ENCODE results near the gene MTMR3.

GRCh38 chr22:29872989-29873388, 10.0 kb upstream of the MTMR3 start:
- TF ChIP-seq RAD21 (IDR thresholded peaks at IDR 0.05; ENCODE audit: low read length) (no peak), FOXJ3 (CRISPR knock-in tag; IDR thresholded peaks at IDR 0.05) (no peak), CTCF (IDR thresholded peaks at IDR 0.05) (no peak), PBX3 (IDR thresholded peaks at IDR 0.05) (no peak), TCF12 (IDR thresholded peaks at IDR 0.05) (no peak), JUND (IDR thresholded peaks at IDR 0.05) (no peak), FOXM1 (IDR thresholded peaks at IDR 0.05; ENCODE audit: low read depth) (no peak), REST (IDR thresholded peaks at IDR 0.05; ENCODE audit: low read depth, low read length) (no peak), ZBTB33 (IDR thresholded peaks at IDR 0.05; ENCODE audit: borderline replicate concordance, low read depth) (no peak), POLR2AphosphoS5 (IDR thresholded peaks at IDR 0.05; ENCODE audit: low read depth, low read length) (no peak)
